GM19397 (cell line): ENCODE measurements around the gene CFAP47.
"Not testable (repeated sequence)": the region's sequence is repeated elsewhere in the genome, so short reads cannot be mapped to it uniquely, and the experiment has no call there.

Experiments
- ATAC-seq: cut with Tn5 transposase; IDR thresholded peaks from one replicate; pipeline ENCODE4 v1.9.1; 2021; ENCODE audit warnings: mild to moderate bottlenecking, moderate library complexity; ENCODE audit not compliant: unreplicated experiment

The CFAP47 gene

GRCh38 chrX:36214924-36215323, 295.4 kb downstream of the CFAP47 start:
- no peak for ATAC-seq

GRCh38 chrX:36218801-36219200, 299.3 kb downstream of the CFAP47 start:
- no peak for ATAC-seq

- ATAC-seq = not testable (repeated sequence)
These were observed 315.4 kb downstream of the CFAP47 start for GRCh38 chrX:36234840-36235528.

GRCh38 chrX:36241397-36241796, 321.9 kb downstream of the CFAP47 start:
- no peak for ATAC-seq

- no peak for ATAC-seq
These were observed 346.6 kb downstream of the CFAP47 start for GRCh38 chrX:36266155-36266554.

- no peak for ATAC-seq
These were observed 390.6 kb downstream of the CFAP47 start for GRCh38 chrX:36310136-36310535.

GRCh38 chrX:36314303-36314702, 394.8 kb downstream of the CFAP47 start:
- no peak for ATAC-seq

- no peak for ATAC-seq
These were observed 415.0 kb downstream of the CFAP47 start for GRCh38 chrX:36334572-36334971.

GRCh38 chrX:36336751-36337150, 417.2 kb downstream of the CFAP47 start:
- no peak for ATAC-seq

GRCh38 chrX:36344301-36344700, 424.8 kb downstream of the CFAP47 start:
- no peak for ATAC-seq

GRCh38 chrX:36348509-36348908, 429.0 kb downstream of the CFAP47 start:
- no peak for ATAC-seq

- ATAC-seq = no peak
These were observed 438.3 kb downstream of the CFAP47 start for GRCh38 chrX:36357855-36358254.

- no peak for ATAC-seq
These were observed 444.7 kb downstream of the CFAP47 start for GRCh38 chrX:36364262-36364661.

- ATAC-seq = no peak
These were observed 464.0 kb downstream of the CFAP47 start for GRCh38 chrX:36383495-36383894.

GRCh38 chrX:36388901-36389300, 469.4 kb downstream of the CFAP47 start:
- ATAC-seq = no peak

GRCh38 chrX:36401774-36402173, 482.2 kb downstream of the CFAP47 start:
- no peak for ATAC-seq

- no peak for ATAC-seq
These were observed 488.3 kb downstream of the CFAP47 start for GRCh38 chrX:36407836-36408235.

- ATAC-seq = no peak
These were observed 494.5 kb downstream of the CFAP47 start for GRCh38 chrX:36414056-36414455.

GRCh38 chrX:36422368-36422767, 502.8 kb downstream of the CFAP47 start:
- ATAC-seq = no peak

- no peak for ATAC-seq
These were observed 512.3 kb downstream of the CFAP47 start for GRCh38 chrX:36431819-36432218.

GRCh38 chrX:36434522-36434921, 515.0 kb downstream of the CFAP47 start:
- no peak for ATAC-seq
